A549 treated with CORT108297 at 1 μM for 4 hours (cell line): Measurements from ENCODE around the gene USP15. TPM values are rescaled to one million over a fixed set of nuclear protein-coding genes. Genes with fewer than 3 reads are reported as not detected.

Experiments
- total RNA-seq: library from RNA; stranded (reverse); fragments of 200-300 nt; extraction: Qiagen RNA extraction; gene quantifications from 5 replicates; pipeline ENCODE4 v1.2.3, GENCODE V29; 2022

Gene USP15
- 26.5 to 34.0 TPM (median 29.7 TPM) in 5 replicates for total RNA-seq

GRCh38 chr12:62259993-62260732 lies at the start of gene USP15:
USP15 (plus strand) TSS chr12:62260404; CDS start chr12:62260415, 11 bp downstream.

Other genes starting within 250 kb of the USP15 start
- gene MON2, start 206.4 kb downstream of the USP15 start, total RNA-seq: 13.4 to 16.4 TPM (median 14.8 TPM) in 5 replicates